K562 (cell line): ENCODE data around the gene METTL2B. TPM values are rescaled to one million over a fixed set of nuclear protein-coding genes. Genes with fewer than 3 reads are reported as not detected.
A peak's percentile ranks its signal among the peaks of the same experiment; 100 is the strongest.

Experiments
- ARNT ChIP-seq, 2 experiments: fragments of 450-650 bp; IDR thresholded peaks; 2 replicates each; pipeline ENCODE4 v1.6.1; 2016; ENCODE audit warnings: mild to moderate bottlenecking in 1 of 2
- DMBX1 ChIP-seq: fragments of 250-450 bp; sonication (Bioruptor Pico); IDR thresholded peaks from 2 replicates; pipeline ENCODE4 v1.8.0; 2022; ENCODE audit warnings: inconsistent platforms, mild to moderate bottlenecking, moderate library complexity, borderline replicate concordance
- FOXK1 ChIP-seq: sonication (generic); formaldehyde crosslinking; IDR thresholded peaks from 2 replicates; pipeline ENCODE4 v1.8.0; 2022; ENCODE audit warnings: missing genetic modification reagents, mild to moderate bottlenecking, borderline replicate concordance
- KLF10 ChIP-seq: fragments of 250-450 bp; sonication (Bioruptor Pico); IDR thresholded peaks from 2 replicates; pipeline ENCODE4 v1.6.1; 2021; ENCODE audit warnings: matching md5 sums
- NFRKB ChIP-seq: fragments of 450-650 bp; IDR thresholded peaks from 2 replicates; pipeline ENCODE4 v1.6.1; 2016; ENCODE audit warnings: low read depth
- REST ChIP-seq, 2 experiments: fragments of 450-650 bp; formaldehyde crosslinking in 1 of 2; IDR thresholded peaks; 2 replicates each; pipeline versions ENCODE4 v1.4.0 to v1.6.1; 2014 to 2020; ENCODE audit warnings: mild to moderate bottlenecking in 2 of 2, borderline replicate concordance in 1 of 2, low read depth in 1 of 2
- ZBTB1 ChIP-seq: sonication (generic); formaldehyde crosslinking; IDR thresholded peaks from 2 replicates; pipeline ENCODE4 v1.8.1; 2023; ENCODE audit warnings: missing genetic modification reagents, low read depth, mild to moderate bottlenecking, borderline replicate concordance
- ZBTB9 ChIP-seq: fragments of 450-650 bp; formaldehyde crosslinking; IDR thresholded peaks from 2 replicates; pipeline ENCODE4 v1.4.0; 2020; ENCODE audit warnings: mild to moderate bottlenecking, moderate library complexity
- ZFP1 ChIP-seq: fragments of 450-650 bp; formaldehyde crosslinking; IDR thresholded peaks from 2 replicates; pipeline ENCODE4 v1.4.0; 2020; ENCODE audit warnings: mild to moderate bottlenecking, mixed read lengths
- ZNF121 ChIP-seq: sonication (generic); formaldehyde crosslinking; conservative IDR thresholded peaks from 2 replicates; pipeline ENCODE4 v1.8.0; 2022; ENCODE audit warnings: missing genetic modification reagents
- ZNF75A ChIP-seq: fragments of 450-650 bp; formaldehyde crosslinking; IDR thresholded peaks from 2 replicates; pipeline ENCODE4 v1.4.0; 2020; ENCODE audit warnings: mild to moderate bottlenecking
- polyA plus RNA-seq, 8 experiments: library from polyadenylated mRNA; depleted of rRNA in 4 of 8; stranded (reverse) in 5 of 8; unstranded in 3 of 8; fragments of >200 nt; fragmentation: Nextera tagmentation in 2 of 8; fragmentation: Illumina TruSeq in 1 of 8; extraction: Ambion mirVana in 2 of 8; extraction: Trizol in 1 of 8; gene quantifications; 2 replicates each; pipeline versions ENCODE4 v1.2.1 to v1.2.3, GENCODE V29; 2011 to 2014; ENCODE audit warnings: inconsistent platforms in 1 of 8, missing spikeins in 1 of 8
- total RNA-seq, 7 experiments: library from RNA; depleted of rRNA in 6 of 7; stranded (reverse); fragments of >200 nt in 6 of 7; fragmentation: Illumina TruSeq in 2 of 7; extraction: Trizol in 2 of 7; gene quantifications; 2 replicates each; pipeline versions ENCODE4 v1.2.1 to v1.2.3, GENCODE V29; 2011 to 2021; ENCODE audit warnings: low replicate concordance in 1 of 7
- TF ChIP-seq, protein P1 (sequence below): sonication (generic); formaldehyde crosslinking; IDR thresholded peaks from 2 replicates; pipeline ENCODE4 v1.8.0; 2023; ENCODE audit warnings: mild to moderate bottlenecking, missing genetic modification reagents
- TF ChIP-seq, protein P2 (sequence below), 2 experiments: IDR thresholded peaks; 2 replicates each; pipeline ENCODE4 v1.6.1; 2011; ENCODE audit warnings: borderline replicate concordance in 1 of 2, control low read depth in 1 of 2, low read depth in 1 of 2, low read length in 1 of 2, mild to moderate bottlenecking in 1 of 2, mixed read lengths in 1 of 2, moderate library complexity in 1 of 2; ENCODE audit not compliant: insufficient read depth in 1 of 2, insufficient read length in 1 of 2, poor library complexity in 1 of 2, severe bottlenecking in 1 of 2; ENCODE audit errors: extremely low read depth in 1 of 2

The METTL2B gene
- total and polyA plus RNA-seq, 9 of the 15 experiments (the other 6 are each of a cell fraction or from before 2014, with no cell fraction given) = 35.9 to 95.7 (median 79.2) TPM

- TF ChIP-seq ZBTB1 (CRISPR knock-in tag) (peak; percentile 18; the same call in 1 of the 2 replicates), KLF10 (0 out of 2 replicates have a peak, but pooled peaks have one; percentile 28), FOXK1 (0 out of 2 replicates have a peak, but pooled peaks have one; percentile 8), ZNF121 (CRISPR knock-in tag) (peak; percentile 73), ZBTB9 (CRISPR knock-in tag) (0 out of 2 replicates have a peak, but pooled peaks have one; percentile 56), DMBX1 (CRISPR knock-in tag) (0 out of 2 replicates have a peak, but pooled peaks have one; percentile 52), REST (IDR thresholded peaks at IDR 0.05; ENCODE audit: borderline replicate concordance) (no peak), REST (CRISPR knock-in tag; IDR thresholded peaks at IDR 0.05; ENCODE audit: low read depth) (0 out of 2 replicates have a peak, but pooled peaks have one; percentile 28), NFRKB (peak; percentile 66; the same call in 1 of the 2 replicates), ARNT (IDR thresholded peaks at IDR 0.05) (peak in 1 of 2 experiments; percentile 52; a peak in 1 of 4 replicates), ZFP1 (CRISPR knock-in tag) (peak; percentile 66; the same call in 1 of the 2 replicates), ZNF75A (CRISPR knock-in tag) (0 out of 2 replicates have a peak, but pooled peaks have one; percentile 51)
- TF ChIP-seq, protein P1, sequence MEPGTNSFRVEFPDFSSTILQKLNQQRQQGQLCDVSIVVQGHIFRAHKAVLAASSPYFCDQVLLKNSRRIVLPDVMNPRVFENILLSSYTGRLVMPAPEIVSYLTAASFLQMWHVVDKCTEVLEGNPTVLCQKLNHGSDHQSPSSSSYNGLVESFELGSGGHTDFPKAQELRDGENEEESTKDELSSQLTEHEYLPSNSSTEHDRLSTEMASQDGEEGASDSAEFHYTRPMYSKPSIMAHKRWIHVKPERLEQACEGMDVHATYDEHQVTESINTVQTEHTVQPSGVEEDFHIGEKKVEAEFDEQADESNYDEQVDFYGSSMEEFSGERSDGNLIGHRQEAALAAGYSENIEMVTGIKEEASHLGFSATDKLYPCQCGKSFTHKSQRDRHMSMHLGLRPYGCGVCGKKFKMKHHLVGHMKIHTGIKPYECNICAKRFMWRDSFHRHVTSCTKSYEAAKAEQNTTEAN (CRISPR knock-in tag) = peak; percentile 21; the same call in 1 of the 2 replicates
- TF ChIP-seq, protein P2, sequence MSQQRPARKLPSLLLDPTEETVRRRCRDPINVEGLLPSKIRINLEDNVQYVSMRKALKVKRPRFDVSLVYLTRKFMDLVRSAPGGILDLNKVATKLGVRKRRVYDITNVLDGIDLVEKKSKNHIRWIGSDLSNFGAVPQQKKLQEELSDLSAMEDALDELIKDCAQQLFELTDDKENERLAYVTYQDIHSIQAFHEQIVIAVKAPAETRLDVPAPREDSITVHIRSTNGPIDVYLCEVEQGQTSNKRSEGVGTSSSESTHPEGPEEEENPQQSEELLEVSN (IDR thresholded peaks at IDR 0.05; ENCODE audit: borderline replicate concordance in 1 of 2, extremely low read depth in 1 of 2, insufficient read depth in 1 of 2, insufficient read length in 1 of 2, low read depth in 1 of 2, low read length in 1 of 2, poor library complexity in 1 of 2, severe bottlenecking in 1 of 2) = no peak
These were observed 21.6 kb upstream of the METTL2B start (continued) for GRCh38 chr7:128454808-128455542.
